NT2/D1 (cell line): ENCODE measurements around the gene CCNJL.

Source experiments
- SUZ12 ChIP-seq: IDR thresholded peaks from 2 replicates; pipeline ENCODE4 v1.6.1; 2011; ENCODE audit not compliant: insufficient read length, insufficient read depth; ENCODE audit errors: extremely low read depth
- YY1 ChIP-seq: IDR thresholded peaks from 2 replicates; pipeline ENCODE4 v1.6.1; 2011; ENCODE audit not compliant: insufficient read length, insufficient read depth
- ZNF274 ChIP-seq: IDR thresholded peaks from 2 replicates; pipeline ENCODE4 v1.6.1; 2011; ENCODE audit warnings: mild to moderate bottlenecking, low read depth, low read length

DNA sequence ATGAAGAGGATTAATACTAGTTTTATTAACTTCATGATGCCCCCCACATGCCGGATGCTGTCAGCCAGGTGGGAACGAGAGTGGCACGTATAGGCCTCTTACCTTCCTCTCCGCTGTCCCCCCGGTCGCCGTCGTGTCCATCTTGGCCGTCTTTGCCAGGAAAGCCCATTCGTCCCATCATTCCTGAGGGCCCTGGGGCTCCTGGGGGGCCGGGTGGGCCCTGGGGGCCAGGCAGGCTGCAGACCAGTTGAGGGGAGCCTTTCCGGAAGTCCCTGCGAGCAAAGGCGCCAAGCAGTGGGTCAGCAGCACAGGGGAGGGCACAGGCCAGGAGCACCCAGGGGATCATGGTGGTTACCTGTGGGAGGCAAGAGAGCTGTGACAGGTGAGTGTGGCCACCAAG, 42.3 kb upstream of the CCNJL start:
- TF ChIP-seq YY1 (no peak), ZNF274 (no peak), SUZ12 (no peak)
